Medulla oblongata (tissue), 1 donor: Measurements from ENCODE around the gene ZFHX3.
A peak's percentile ranks its signal among the peaks of the same experiment; 100 is the strongest.

Source experiments
- DNase-seq: peaks from one replicate; pipeline ENCODE4 v3.0.0-alpha.2; 2015; ENCODE audit errors: extremely low spot score

Gene ZFHX3

GRCh38 chr16:72832621-72833248, 215.2 kb downstream of the ZFHX3 start:
- DNase-seq, result peak; percentile 88

DNA sequence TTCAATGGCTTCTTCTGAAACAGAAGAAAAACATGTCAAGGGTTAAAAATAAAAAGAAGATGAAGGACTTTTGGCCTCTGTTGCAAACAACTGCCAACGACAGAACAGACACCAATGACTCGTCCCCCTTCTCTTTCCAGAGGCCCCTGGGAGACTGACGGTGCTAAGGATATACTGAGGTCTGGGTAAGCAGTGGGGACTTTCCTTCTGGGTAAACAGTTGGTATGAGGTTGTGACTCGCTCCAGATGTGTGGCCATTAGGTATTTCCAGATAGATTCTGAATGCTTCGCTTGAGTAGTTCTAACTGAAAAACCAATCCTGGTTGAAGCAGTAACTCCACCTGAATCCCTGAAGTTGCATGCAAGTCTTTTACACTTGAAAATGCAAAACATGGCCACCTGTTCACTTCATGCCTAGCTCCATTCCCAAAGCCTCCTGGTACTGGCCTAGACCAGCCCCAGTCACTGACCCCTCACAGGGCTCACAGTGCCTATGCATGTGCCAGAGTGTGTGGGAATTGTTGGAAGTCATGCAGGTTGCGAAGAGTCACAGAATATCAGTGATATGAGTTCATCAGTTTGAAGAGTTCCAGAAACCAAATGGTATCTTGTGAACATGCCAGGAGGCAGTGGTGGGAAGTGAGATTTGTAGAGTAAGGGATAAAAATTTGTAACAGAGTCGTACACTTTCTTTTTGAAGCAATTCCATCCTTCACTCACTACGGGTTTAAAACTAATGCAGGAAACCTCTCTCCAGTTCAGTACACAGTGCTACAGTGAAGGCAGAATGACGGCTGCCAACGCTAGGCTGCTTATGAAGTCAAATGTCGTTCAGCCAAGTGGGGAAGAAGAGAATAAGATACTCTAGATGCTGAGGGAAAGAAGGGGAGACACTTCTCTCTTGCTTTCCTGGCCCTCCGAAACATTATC, 217.8 kb downstream of the ZFHX3 start:
- DNase-seq, result no peak

GRCh38 chr16:72827866-72828265, 220.1 kb downstream of the ZFHX3 start:
- DNase-seq, result no peak

DNA sequence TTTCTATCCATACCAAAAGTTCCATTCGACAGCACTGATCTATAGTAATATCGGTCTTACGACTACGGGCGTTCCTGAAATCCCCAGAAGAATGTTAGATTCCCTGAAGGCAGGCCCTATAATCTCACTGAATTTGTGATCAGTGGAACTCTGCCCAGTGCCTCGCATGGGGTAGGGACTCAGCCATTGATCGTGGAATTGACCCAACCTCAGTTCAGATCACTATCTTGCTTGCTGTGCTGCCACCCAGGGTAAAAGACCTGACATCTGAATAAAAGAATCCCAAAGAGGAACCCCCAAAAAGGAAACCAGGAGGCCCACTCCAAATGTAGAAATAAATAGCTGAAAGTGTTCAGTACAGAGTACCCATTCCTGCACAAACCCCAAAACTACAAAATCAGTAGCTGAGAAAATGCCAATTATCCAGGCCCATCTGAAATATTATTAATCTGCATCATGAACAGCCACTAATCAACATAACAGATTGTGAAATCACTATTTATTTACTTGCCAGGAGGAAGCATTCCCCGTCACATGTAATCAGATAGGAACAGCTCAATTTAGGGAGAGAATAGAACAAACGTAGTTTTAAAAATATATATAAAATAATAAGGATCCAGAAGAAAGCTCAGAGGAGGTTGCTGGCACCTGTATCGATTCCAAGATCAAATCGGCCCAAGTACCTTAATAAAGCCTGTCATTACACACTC, 221.9 kb downstream of the ZFHX3 start:
- no peak for DNase-seq

DNA sequence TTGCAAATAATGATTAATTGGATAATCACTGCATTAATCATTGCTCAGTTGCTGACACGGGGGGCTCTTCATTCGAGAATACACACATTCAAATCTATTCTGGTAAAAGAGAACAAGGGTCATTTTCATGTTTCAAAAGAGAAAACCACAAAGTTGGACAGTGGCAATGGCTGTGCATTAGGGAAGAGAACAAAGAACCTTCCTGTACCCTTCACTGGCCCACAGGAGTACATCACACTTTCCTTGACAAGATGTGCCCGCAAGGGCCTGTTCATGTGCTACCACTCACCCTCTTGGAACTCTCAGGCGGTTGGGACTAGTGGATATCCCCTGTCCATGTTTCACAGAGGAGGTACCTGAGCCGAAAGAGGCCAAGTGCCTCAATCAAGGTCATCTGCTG, 223.2 kb downstream of the ZFHX3 start:
- no peak for DNase-seq

- no peak for DNase-seq
Observed at GRCh38 chr16:72824027-72824426, 223.9 kb downstream of the ZFHX3 start.

DNA sequence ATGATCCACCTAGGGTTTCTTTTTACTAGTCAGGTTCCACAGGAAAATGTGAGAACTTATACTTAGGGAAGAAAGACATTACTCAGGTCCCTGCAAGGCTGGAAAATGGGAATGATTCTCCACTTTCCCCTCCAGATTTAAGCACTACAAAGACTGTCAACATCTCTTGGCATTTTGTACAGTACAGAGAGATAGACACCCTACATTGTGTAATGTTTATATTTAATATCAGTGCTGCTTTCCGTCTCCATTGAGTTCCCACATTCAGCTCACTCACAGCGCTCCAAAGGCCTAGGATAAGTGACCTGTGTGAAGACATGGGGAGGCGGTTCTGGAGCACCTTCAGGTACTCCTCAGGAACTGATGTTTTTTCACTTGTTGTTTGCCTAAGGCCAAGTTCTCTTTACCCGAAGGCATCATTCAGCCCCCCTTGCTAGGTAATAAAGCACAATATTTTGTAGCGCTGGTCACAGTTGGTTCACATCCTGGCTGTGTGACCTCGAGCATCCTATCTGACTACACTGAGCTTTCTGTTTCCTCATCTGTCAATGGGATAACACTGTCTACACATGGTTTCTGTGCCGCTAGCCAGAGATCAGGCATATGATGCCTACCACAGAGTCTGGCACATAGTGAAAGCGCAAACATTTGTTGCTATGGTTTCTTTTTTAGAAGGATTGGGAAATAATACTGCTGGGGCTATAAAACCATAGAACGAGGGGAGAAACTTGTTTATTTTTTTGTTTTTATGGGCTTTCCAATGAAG, 226.6 kb downstream of the ZFHX3 start:
- no peak for DNase-seq

GRCh38 chr16:72819345-72819744, 228.6 kb downstream of the ZFHX3 start:
- DNase-seq, result no peak

GRCh38 chr16:72818236-72818845, 229.6 kb downstream of the ZFHX3 start:
- peak; percentile 21 for DNase-seq

- no peak for DNase-seq
Observed at GRCh38 chr16:72815348-72816318, 232.3 kb downstream of the ZFHX3 start.

- DNase-seq, result no peak
Observed at GRCh38 chr16:72814226-72814625, 233.7 kb downstream of the ZFHX3 start.

- no peak for DNase-seq
Observed at GRCh38 chr16:72812672-72813071, 235.3 kb downstream of the ZFHX3 start.

DNA sequence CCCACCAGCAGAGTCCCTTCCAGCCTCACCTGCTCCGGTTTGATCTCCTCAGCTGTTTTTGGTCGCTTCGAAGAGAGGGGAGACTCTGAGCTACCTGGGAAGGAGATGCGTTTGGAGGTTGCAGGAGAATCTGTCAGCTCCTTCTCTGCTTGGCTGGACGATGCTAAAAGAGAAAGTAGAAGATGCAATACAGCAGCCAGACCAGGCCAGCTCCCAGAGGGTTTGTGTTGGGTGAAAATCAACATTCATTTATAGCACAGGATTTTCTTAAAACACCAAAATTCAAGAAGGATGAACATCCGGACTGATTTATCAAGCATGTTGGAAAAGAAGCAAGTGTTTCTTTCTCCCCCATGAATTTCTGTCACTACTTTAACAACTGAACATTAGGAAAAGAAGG, 236.1 kb downstream of the ZFHX3 start:
- no peak for DNase-seq

DNA sequence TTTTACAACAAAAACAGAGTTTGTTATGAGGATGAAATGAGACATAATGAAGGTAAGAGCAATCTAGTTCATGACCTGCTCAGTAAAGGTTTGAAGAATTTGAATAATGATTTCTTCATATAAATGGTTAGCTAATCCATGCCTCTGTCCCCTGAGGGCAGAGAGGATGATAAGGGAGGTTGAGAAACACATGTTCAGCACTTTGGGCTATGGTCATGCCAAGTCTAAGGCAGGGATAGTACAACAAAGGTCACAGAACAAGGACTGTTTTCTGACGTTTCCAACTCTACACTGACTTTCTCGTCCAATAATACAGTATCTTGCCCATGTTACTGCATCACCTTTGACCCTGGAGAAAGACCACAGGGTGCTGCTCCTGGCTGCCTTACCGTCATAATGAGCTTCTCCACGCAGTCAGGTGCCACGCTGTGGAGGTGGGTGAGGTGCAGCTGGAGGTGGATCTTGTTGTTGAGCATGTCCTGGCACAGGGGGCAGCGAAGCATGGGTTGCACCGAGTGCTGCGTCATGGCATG, 236.7 kb downstream of the ZFHX3 start:
- no peak for DNase-seq

DNA sequence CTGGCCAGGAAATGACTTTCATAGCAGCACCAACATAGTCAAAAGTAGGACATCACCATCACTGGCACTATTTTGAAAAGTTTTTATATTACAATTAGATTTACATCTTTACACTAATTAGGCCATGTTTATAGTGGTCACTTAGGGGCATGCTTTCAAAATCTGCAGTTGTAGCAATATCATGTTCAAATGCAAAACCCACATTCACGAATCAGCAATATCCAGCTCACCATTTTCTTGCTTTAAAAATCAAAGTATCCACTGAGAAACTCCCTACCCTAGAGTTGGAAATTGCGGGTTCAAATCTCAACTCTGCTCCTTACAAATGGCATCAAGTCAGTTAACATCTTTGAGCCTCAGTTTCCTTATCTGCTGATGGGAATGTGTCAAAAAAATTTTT, 237.4 kb downstream of the ZFHX3 start:
- DNase-seq, result no peak

- no peak for DNase-seq
Observed at GRCh38 chr16:72809446-72809845, 238.5 kb downstream of the ZFHX3 start.

DNA sequence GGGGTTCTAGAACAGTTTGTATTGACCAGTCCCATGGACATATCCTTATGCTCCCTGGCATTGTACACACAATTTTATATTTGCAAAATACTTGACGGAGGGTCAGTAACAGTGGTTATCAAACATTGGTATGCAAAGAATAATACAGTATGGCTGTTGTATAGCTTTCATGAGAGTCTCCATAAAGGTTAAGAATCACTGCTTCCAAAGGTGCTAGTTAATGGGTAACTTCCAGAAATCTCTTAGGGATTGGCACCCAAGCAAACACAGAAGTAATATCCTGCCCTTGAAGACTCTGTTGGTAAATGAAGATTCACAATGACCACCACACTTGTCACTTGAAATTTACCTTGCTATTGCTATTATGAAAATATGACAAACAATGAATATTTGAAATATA, 239.2 kb downstream of the ZFHX3 start:
- no peak for DNase-seq

- DNase-seq, result no peak
Observed at GRCh38 chr16:72807245-72807644, 240.7 kb downstream of the ZFHX3 start.

- no peak for DNase-seq
Observed at GRCh38 chr16:72805486-72805885, 242.4 kb downstream of the ZFHX3 start.
